Endothelial cell of umbilical vein (primary cell): ENCODE results near the gene PIK3R4. TPM values are rescaled to one million over a fixed set of nuclear protein-coding genes. Genes with fewer than 3 reads are reported as not detected.

Experiments
- BruUV-seq: library from RNA; stranded (reverse); fragments of 400-500 nt; replicated peaks from 2 replicates; lab custom pipeline; 2021; lab: Mats Ljungman, UMichigan
- CTCF ChIA-PET: fragments of 300-600, 350-600 bp; sonication (Branson Sonifier 250); formaldehyde crosslinking; loops from one replicate; lab custom pipeline; 2021; ENCODE audit warnings: antibody characterized with exemption, inconsistent platforms; lab: Charles Lee
- POLR2A ChIA-PET: fragments of 300-600, 350-600 bp; sonication (Branson Sonifier 250); formaldehyde crosslinking; loops from one replicate; lab custom pipeline; 2021; ENCODE audit warnings: antibody characterized with exemption, inconsistent platforms; lab: Charles Lee
- DNase-seq: peaks from one replicate; pipeline ENCODE4 v3.0.0-alpha.2; 2011; ENCODE audit warnings: low read depth, low spot score
- FAIRE-seq: peaks from 2 replicates; lab custom pipeline; 2011; peaks lifted over from hg19 to GRCh38; lab: Jason Lieb, UNC
- H2AFZ ChIP-seq: 2 replicates; pipeline ENCODE4 v1.6.0; 2012; ENCODE audit warnings: low read depth, low read length, control low read depth, inconsistent platforms
- H3K27ac ChIP-seq: 2 replicates; pipeline ENCODE4 v1.5.1; 2011; ENCODE audit warnings: low read depth, mild to moderate bottlenecking, control low read depth, low read length, moderate library complexity; ENCODE audit not compliant: insufficient read depth
- H3K27me3 ChIP-seq, 2 experiments: 2 replicates each; pipeline versions ENCODE4 v1.6.0 to v1.6.1; 2011; ENCODE audit warnings: low read length in 2 of 2, mixed read lengths in 1 of 2; ENCODE audit not compliant: control insufficient read depth in 2 of 2, insufficient read depth in 2 of 2
- H3K36me3 ChIP-seq, 2 experiments: 2 replicates in 1 of 2; 3 replicates in 1 of 2; pipeline ENCODE4 v1.5.1; 2011; ENCODE audit warnings: low read length in 2 of 2, mild to moderate bottlenecking in 1 of 2, moderate library complexity in 1 of 2; ENCODE audit not compliant: control insufficient read depth in 2 of 2, insufficient read depth in 2 of 2; ENCODE audit errors: extremely low read depth in 1 of 2
- H3K4me1 ChIP-seq: 3 replicates; pipeline ENCODE4 v1.5.1; 2011; ENCODE audit warnings: mild to moderate bottlenecking, low read length; ENCODE audit not compliant: control insufficient read depth, insufficient read depth; ENCODE audit errors: extremely low read depth
- H3K4me2 ChIP-seq: 2 replicates; pipeline ENCODE4 v1.6.1; 2011; ENCODE audit warnings: low read length, control low read depth, mixed read lengths; ENCODE audit not compliant: insufficient read depth
- H3K4me3 ChIP-seq, 3 experiments: fragments of 200-600 bp in 1 of 3; sonication (generic), shearing (Covaris generic) in 1 of 3; replicated peaks in 1 of 3; 2 replicates each; pipeline ENCODE4 v1.5.1; 2011 to 2016; ENCODE audit warnings: control low read depth in 3 of 3, low read length in 3 of 3, mild to moderate bottlenecking in 2 of 3, inconsistent platforms in 1 of 3, low read depth in 1 of 3, moderate library complexity in 1 of 3; ENCODE audit not compliant: insufficient read depth in 1 of 3
- H3K79me2 ChIP-seq: 2 replicates; pipeline ENCODE4 v1.6.0; 2012; ENCODE audit warnings: low read length, inconsistent platforms; ENCODE audit not compliant: control insufficient read depth, insufficient read depth
- H3K9ac ChIP-seq: replicated peaks from 2 replicates; pipeline ENCODE3; 2011; ENCODE audit warnings: low read length, control low read depth; ENCODE audit not compliant: insufficient read depth; ENCODE audit errors: extremely low read depth
- H3K9me1 ChIP-seq: replicated peaks from 3 replicates; pipeline ENCODE4 v1.6.0; 2011; ENCODE audit warnings: mild to moderate bottlenecking, low read length; ENCODE audit not compliant: control insufficient read depth, insufficient read depth; ENCODE audit errors: extremely low read depth
- H3K9me3 ChIP-seq: replicated peaks from 2 replicates; pipeline ENCODE4 v1.5.1; 2012; ENCODE audit warnings: low read length, inconsistent platforms; ENCODE audit not compliant: control insufficient read depth, insufficient read depth
- H4K20me1 ChIP-seq: replicated peaks from 2 replicates; pipeline ENCODE3; 2011; ENCODE audit warnings: mild to moderate bottlenecking, low read length; ENCODE audit not compliant: control insufficient read depth, insufficient read depth; ENCODE audit errors: extremely low read depth
- GATA2 ChIP-seq: IDR thresholded peaks from 2 replicates; pipeline ENCODE4 v1.7.0; 2011; ENCODE audit warnings: low read depth, mild to moderate bottlenecking, moderate library complexity, mixed read lengths, low read length; ENCODE audit not compliant: insufficient read length, insufficient read depth
- POLR2A ChIP-seq: IDR thresholded peaks from 2 replicates; pipeline ENCODE4 v1.6.1; 2012; ENCODE audit warnings: low read depth, mild to moderate bottlenecking, control low read depth, low read length
- POLR2AphosphoS5 ChIP-seq: IDR thresholded peaks from 2 replicates; pipeline ENCODE4 v1.6.1; 2012; ENCODE audit warnings: low read depth, mild to moderate bottlenecking, control low read depth, low read length, moderate library complexity; ENCODE audit not compliant: insufficient read depth
- dilution Hi-C: fragments of 300-500 bp; cut with MboI; formaldehyde crosslinking; loops from one replicate; pipeline ENCODE4 v1.15.0; 2019; ENCODE audit warnings: low sequenced_read_pairs; ENCODE audit not compliant: extremely low pct_ligation_motif_present
- intact Hi-C: fragments of 100-400 bp; cut with micrococcal nuclease; formaldehyde crosslinking; loops from one replicate; pipeline ENCODE4 v1.10.0; 2022
- polyA plus RNA-seq, 4 experiments: library from polyadenylated mRNA; depleted of rRNA in 3 of 4; stranded (reverse) in 3 of 4; unstranded in 1 of 4; fragments of >200 nt; gene quantifications; 2 replicates each; pipeline versions ENCODE4 v1.2.1 to v1.2.3, GENCODE V29; 2011 to 2012; ENCODE audit warnings: missing spikeins in 1 of 4
- total RNA-seq: library from RNA; stranded (reverse); gene quantifications from 2 replicates; pipeline ENCODE4 v1.2.3, GENCODE V29; 2021
- TF ChIP-seq, protein P1 (sequence below): IDR thresholded peaks from 2 replicates; pipeline ENCODE4 v1.6.1; 2011; ENCODE audit not compliant: insufficient read depth, insufficient read length

The PIK3R4 gene
- total and polyA plus RNA-seq, 2 donors (not counting 3 experiments of a cell fraction or from before 2014, with no cell fraction given): 23.0 to 43.1 TPM

GRCh38 chr3:130748981-130749380, 2.4 kb upstream of the PIK3R4 start:
- Histone ChIP-seq H2AFZ (no peak overlapping the region), H3K4me3 (no peak overlapping the region), H4K20me1 (no peaks in the 10 kb centered on the region), H3K79me2 (peaks cover 24% of the 10 kb centered on the region), H3K4me2 (peak overlapping the region; percentile 58), H3K9me1 (no peaks in the 10 kb centered on the region), H3K36me3 (no peaks in the 10 kb centered on the region), H3K9ac (no peak overlapping the region), H3K27me3 (no peaks in the 10 kb centered on the region), H3K27ac (no peak overlapping the region), H3K9me3 (no peaks in the 10 kb centered on the region), H3K4me1 (peaks cover 13% of the 10 kb centered on the region)
- intact Hi-C loops (loop anchor here (10.0 kb wide), 1 partner anchor 276 kb away; the partner anchor contains the start of genes ASTE1 and NEK11), dilution Hi-C loops (no loop called here)
- no TSS peak for BruUV-seq
- ChIA-PET CTCF (interaction anchor here (1.6 kb wide), 1 partner anchor 284 kb away, joined by 4 read pairs; no protein-coding TSS in a partner anchor), POLR2A (no interaction called here)
- TF ChIP-seq GATA2: no peak
- DNase-seq (no peak), FAIRE-seq (no peak)

GRCh38 chr3:130748467-130748861, 1.8 kb upstream of the PIK3R4 start:
- ChIA-PET POLR2A (no interaction called here), CTCF (interaction anchor here (1.5 to 1.6 kb wide), 2 partner anchors 146 to 284 kb away, joined by 4 to 6 read pairs; partner anchors contain the start of gene ATP2C1)
- Histone ChIP-seq H3K27me3 (no peaks in the 10 kb centered on the region), H3K4me3 (peak overlapping the region in 2 of 3 experiments; percentile 73 to 78), H3K9me3 (no peaks in the 10 kb centered on the region), H3K9ac (no peak overlapping the region), H3K27ac (no peak overlapping the region), H3K4me2 (peak overlapping the region; percentile 58), H3K79me2 (peaks cover 29% of the 10 kb centered on the region), H3K36me3 (no peaks in the 10 kb centered on the region), H3K9me1 (no peaks in the 10 kb centered on the region), H3K4me1 (peaks cover 18% of the 10 kb centered on the region), H2AFZ (no peak overlapping the region), H4K20me1 (no peaks in the 10 kb centered on the region)
- no TSS peak for BruUV-seq
- no peak for DNase-seq
- dilution Hi-C loops (no loop called here), intact Hi-C loops (loop anchor here (10.0 kb wide), 1 partner anchor 276 kb away; the partner anchor contains the start of genes ASTE1 and NEK11)
- TF ChIP-seq POLR2AphosphoS5 (no peak), GATA2 (no peak), POLR2A (no peak)
- TF ChIP-seq, protein P1, sequence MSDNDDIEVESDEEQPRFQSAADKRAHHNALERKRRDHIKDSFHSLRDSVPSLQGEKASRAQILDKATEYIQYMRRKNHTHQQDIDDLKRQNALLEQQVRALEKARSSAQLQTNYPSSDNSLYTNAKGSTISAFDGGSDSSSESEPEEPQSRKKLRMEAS: no peak
- FAIRE-seq: no peak
